A204.1 (cell line): ENCODE results near the gene PARK7.

Experiments used
- FAIRE-seq: peaks from 2 replicates; lab custom pipeline; 2012; peaks lifted over from hg19 to GRCh38; lab: Jason Lieb, UNC

The PARK7 gene

GRCh38 chr1:8011016-8011415, 49.5 kb downstream of the PARK7 start:
- FAIRE-seq = no peak

- no peak for FAIRE-seq
These were observed 50.7 kb downstream of the PARK7 start for GRCh38 chr1:8011923-8012858.

- FAIRE-seq = no peak
These were observed 51.4 kb downstream of the PARK7 start for GRCh38 chr1:8012955-8013354.

GRCh38 chr1:8013399-8013798, 51.9 kb downstream of the PARK7 start:
- no peak for FAIRE-seq

- FAIRE-seq = no peak
These were observed 52.3 kb downstream of the PARK7 start for GRCh38 chr1:8013800-8014199.

- no peak for FAIRE-seq
These were observed 53.0 kb downstream of the PARK7 start for GRCh38 chr1:8014381-8014988.

- FAIRE-seq = no peak
These were observed 53.7 kb downstream of the PARK7 start for GRCh38 chr1:8015036-8015808.

GRCh38 chr1:8015809-8016165, 54.3 kb downstream of the PARK7 start:
- FAIRE-seq = no peak

GRCh38 chr1:8016210-8016894, 54.8 kb downstream of the PARK7 start:
- no peak for FAIRE-seq

- no peak for FAIRE-seq
These were observed 55.4 kb downstream of the PARK7 start for GRCh38 chr1:8016895-8017241.

GRCh38 chr1:8017495-8018197, 56.1 kb downstream of the PARK7 start:
- no peak for FAIRE-seq

- no peak for FAIRE-seq
These were observed 57.1 kb downstream of the PARK7 start for GRCh38 chr1:8018492-8019228.

- no peak for FAIRE-seq
These were observed 57.7 kb downstream of the PARK7 start for GRCh38 chr1:8019229-8019620.

- peak; percentile 23 for FAIRE-seq
These were observed 58.5 kb downstream of the PARK7 start for GRCh38 chr1:8020032-8020431.

GRCh38 chr1:8021676-8022266, 60.3 kb downstream of the PARK7 start:
- no peak for FAIRE-seq

GRCh38 chr1:8022395-8023286, 61.1 kb downstream of the PARK7 start:
- FAIRE-seq = no peak

- FAIRE-seq = no peak
These were observed 61.9 kb downstream of the PARK7 start for GRCh38 chr1:8023287-8023994.

GRCh38 chr1:8023995-8024313, 62.4 kb downstream of the PARK7 start:
- FAIRE-seq = no peak

GRCh38 chr1:8024329-8024728, 62.8 kb downstream of the PARK7 start:
- FAIRE-seq = no peak
